ENCODE results near the gene USP34.
"Not testable (repeated sequence)": the region's sequence is repeated elsewhere in the genome, so short reads cannot be mapped to it uniquely, and the experiment has no call there.

Gene USP34

DNA sequence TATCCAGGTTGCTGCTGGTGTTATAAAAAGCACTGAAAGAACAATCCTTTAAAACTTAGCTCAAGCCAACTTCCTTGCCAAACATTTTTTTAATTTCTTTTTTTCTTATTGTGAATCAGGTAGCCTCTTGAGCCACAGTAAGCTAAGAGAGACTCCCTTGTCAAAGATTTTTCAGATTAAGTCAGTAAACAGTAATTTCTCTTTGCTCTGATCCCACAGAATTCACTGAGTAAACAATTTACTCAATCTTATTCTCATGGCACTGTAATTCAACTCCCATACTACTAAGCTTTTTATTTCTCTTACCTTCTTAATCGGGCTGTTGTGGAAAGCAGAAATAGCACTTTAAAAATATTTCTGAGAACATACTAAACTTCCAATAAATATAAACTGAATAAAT is 226.2 kb downstream of the USP34 start:
- DNase-seq: no peak

DNA sequence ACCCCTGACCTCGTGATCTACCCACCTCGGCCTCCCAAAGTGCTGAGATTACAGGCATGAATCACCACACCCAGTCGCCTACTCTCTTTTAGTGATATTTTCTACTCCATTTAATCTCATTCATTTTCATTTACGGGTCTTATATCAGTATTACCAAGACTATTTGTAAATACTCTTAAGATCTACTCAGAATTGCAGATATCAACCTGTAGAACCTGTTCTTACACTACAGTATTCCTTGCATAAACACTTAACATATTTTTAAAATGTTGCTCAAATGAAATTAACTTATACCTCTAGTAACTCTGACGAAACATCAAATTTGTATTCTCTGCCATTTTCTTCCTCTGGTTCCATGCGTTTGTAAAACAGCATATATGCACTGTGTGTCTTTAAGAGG is 229.6 kb downstream of the USP34 start:
- DNase-seq: no peak

DNA sequence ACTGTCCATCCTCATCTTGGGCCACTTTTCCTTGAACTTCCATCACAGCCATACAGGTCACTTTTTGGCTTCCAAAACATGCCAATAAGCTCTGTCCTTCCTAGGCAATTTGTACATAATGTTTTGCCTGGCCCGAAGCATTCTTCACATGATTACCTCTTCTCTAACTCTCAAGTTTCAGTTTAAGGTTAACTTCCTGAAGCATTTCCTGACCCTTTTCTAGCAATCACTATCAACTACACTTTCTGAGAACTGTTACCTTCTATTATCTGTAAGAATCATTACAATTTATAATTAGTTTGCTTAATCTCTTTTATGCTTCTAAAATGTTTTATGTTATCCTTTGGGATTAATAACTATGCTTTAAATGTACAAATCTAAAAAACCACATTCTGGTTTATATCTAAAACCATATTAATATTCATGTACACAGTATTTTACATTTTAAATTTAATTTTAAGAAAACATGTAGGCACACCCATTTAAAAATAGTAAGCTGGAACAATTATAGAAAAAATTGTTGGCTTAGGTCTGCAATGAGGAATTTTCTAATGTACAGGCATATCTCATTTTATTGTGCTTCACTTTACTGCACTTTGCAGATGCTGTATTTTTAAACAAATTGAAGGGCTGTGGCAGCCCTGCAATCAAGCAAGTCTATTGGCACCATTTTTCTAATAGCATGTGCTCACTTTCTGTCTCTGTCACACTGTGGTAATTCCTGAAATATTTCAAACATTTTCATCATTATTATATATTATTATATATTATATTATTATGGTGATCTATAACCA is 232.5 kb downstream of the USP34 start:
- no peak for DNase-seq

DNA sequence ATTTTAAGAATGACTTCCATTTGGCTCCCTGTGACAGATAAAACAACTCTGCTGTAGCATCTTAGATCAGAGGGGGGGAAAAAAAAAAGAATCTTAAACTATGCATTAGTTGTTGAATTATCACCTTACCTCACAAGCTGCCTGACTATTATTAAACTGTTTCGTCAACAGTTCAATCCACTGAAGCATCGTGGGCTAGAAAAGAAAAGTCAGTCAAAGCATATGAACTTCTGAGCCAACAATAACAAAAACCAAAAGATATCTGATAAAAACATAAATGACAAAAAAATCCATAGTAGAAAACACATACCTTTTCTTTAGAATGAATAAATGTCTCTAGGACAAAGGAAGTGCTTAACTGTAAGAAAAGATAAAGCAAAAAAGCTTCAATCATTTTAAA is 235.2 kb downstream of the USP34 start:
- DNase-seq: no peak

DNA sequence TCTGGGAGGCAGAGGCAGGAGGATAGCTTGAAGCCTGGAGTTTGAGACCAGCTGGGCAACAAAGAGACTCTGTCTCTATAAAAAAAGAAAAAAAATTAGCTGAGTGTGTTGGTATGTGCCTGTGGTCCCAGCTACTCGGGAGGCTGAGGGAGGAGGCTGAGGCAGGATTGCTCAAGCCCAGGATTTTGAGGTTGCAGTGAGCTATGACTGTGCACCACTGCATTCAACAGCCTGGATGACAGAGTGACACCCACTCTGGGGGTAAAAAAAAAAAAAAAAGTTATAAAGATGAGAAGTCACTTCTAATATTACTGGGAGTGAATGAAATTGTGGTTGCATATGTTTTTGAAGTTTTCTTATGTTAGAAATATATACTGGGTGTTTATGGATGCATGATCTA is 237.3 kb downstream of the USP34 start:
- no peak for DNase-seq

DNA sequence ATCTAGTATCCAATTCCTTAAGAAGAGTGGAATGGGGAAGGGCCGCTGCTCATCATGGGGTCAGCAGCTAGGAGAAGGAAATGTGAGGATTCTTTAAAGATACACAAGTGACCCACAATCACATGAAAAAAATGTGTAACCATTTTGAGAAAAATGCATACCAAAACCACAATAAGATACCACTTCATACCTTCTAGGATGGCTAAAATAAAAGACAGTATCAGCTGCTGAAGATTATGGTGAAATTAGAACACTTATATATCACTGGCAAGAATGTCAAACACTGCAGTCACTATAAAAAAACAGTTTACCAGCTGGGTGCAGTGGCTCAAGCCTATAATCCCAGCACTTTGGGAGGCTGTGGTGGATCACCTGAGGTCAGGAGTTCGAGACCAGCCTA is 241.0 kb downstream of the USP34 start:
- DNase-seq: no peak

DNA sequence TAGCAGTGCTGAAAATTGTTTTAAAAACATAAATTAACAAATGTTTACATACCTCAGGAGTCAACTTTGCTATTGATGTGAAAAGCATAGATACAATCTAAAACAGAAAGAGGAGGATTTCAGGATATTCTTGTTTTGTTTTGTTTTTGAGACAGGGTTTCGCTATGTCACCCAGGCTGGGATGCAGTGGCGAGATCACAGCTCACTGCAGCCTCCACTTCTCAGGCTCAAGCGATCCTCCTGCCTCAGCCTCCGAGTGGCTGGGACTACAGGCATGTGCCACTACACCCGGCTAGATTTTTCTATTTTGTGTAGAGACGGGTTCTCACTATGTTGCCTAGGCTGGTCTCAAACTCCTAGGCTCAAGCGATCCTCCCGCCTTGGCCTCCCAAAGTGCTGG is 248.3 kb downstream of the USP34 start:
- DNase-seq: no peak

DNA sequence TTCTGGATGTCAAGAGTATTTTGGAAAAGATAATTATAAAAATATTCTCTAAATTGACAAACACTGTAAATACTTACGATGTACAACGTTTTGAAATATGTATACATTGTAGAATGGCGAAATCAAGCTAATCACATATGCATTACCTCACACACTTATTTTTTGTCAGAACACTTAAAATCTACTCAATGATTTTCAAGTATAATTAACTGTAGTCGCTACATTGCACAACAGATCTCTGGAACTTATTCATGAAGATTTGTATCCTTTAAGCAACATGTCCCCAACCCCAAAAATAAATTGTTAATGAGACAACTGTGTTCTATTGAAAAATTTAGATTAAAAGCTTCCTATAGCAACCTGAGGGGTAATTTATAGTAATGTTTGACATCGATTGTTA is 249.1 kb downstream of the USP34 start:
- no peak for DNase-seq

DNA sequence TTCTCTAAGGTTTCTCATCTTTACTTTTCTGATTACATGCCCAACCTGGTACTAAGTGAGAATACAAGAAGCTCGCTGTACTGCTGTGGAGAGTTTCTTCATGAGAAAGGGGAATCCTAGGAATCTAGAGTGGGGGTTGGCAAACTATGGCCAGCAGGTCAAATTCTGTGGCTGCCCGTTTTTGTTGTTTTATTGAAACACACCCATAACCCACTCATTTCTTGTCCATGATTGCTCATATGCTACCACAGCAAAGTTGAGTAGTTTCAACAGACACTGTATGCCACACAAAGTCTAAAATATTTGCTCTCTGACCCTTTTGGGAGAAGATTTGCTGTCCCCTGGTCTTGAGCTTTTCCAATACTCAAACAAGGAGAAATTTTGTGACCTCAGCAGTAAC is 250.1 kb downstream of the USP34 start:
- DNase-seq: no peak

DNA sequence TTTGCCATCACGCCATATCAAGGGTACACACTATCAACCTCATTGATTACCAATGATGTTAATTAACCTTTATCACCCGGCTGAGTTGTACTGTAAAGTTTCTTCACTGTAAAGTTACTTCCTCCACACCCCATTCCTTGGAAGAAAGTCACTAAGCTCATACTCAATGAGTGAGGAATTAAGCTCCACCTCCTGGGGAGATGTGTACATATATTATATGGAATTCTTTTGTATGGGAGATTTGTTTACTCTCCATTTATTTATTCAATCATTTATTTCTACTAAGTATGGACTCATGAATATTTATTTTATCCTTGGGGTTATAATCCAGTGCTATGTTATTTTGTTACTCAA is 252.1 kb downstream of the USP34 start:
- no peak for DNase-seq

DNA sequence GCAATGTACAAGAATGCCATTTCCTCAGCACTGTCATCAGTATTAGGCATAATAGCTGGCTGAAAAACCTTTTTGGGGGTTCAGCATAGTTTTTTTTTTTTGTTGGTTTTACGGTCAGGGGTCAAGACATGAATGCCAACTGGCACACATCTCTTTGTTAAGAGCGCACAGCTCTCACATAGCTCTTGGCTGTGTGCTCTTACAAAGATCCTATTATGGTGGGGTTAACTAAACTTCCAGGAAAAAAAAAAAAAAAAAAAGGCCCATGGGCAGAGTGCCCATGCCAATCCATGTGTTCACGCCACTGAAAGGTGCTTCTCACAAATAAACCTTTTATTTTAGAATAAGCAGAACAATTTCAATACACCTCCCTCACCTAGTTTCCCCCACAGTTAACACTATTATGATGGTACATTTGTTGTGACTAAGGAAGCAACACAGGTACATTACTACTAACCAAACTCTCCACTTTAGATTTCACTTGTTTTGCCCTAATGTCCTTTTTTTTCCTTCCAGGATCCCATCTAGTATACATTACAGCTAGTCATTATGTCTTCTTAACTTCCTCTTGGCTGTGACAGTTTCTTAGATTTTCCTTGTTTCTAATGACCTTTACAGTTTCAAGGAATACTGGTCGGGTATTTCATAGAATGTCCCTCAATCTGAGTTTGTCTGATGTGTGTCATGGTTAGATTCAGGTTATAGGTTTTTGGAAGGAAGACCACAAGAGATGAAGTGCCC is 252.6 kb downstream of the USP34 start:
- DNase-seq: no peak

DNA sequence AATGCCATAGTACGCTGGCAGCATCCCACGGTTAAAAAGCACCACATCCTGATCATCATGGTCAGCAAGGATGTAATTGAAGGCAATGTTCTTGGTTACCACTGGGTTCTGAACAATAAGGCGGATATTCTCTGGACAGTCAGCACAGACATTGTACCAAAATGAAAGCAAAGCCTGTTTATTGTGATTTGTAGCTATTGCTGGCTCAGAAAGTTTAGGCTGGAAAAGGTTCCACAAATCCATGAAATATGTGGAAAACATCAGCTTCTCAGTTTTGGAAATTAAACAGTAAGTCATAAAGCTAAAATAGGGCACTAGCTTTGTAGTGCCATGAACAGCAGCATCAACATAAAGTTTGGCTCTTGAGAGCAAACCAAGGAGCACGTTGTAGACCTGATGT is 256.7 kb downstream of the USP34 start:
- DNase-seq: no peak

DNA sequence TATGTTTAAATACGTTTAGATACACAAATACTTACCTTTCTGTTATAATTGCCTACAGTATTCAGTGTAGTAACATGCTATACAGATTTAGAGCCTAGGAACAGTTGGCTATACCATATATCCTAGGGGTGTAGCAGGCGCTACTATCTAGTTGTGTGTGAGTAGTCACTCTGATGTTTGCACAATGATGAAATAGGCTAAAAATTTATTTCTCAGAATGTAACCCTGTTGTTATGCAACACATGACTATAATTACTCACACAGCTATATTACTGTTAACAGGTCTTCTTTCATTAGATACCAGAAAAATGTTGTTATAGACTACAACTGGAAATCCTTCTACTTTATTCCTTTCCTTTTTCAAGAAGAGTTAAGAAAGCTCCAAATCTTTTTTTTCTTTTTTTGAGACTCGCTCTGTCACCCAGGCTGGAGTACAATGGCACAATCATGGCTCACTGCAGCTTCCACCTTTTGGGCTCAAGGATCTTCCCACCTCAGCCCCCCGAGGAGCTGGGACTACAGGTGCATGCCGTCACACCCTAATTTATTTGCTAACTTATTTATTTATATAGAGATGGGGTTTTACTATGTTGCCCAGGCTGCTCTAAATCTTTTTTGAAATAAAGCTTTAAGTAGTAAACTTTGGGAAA is 260.4 kb downstream of the USP34 start:
- no peak for DNase-seq

DNA sequence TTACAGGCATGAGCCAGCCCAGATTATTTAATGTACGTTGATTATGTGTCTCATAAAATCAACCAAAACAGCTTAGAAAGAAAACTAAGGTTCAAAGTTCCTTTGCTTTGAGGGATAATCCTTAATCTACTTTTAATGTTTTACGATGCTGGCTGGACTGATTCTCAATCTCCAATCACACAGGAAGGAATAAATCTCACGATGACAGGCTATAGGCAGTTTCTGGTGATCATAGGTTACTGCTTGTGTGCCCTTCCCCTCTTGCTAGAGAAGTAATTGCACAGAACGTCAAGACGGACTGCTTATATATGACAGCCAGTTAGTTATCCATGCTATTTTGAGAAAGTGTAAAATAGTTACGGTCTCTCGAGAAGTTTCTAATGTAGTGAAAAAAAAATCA is 265.8 kb downstream of the USP34 start:
- no peak for DNase-seq

DNA sequence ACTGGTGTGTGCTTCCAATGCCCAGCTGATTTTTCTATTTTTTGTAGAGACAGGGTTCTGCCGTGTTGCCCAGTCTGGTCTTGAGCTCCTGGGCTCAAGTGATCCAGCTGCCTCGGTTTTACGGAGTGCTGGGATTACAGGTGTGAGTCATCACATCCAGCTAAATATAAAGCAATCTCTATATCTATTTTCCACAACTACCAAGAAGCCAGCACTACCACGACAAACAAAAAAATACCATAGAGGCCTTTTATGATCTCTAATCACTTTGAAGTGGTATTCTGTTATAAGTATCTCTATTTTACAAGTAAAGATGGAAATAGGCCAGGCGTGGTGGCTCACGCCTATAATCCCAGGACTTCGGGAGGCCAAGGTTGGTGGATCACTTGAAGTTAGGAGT is 274.2 kb downstream of the USP34 start:
- DNase-seq: no peak

DNA sequence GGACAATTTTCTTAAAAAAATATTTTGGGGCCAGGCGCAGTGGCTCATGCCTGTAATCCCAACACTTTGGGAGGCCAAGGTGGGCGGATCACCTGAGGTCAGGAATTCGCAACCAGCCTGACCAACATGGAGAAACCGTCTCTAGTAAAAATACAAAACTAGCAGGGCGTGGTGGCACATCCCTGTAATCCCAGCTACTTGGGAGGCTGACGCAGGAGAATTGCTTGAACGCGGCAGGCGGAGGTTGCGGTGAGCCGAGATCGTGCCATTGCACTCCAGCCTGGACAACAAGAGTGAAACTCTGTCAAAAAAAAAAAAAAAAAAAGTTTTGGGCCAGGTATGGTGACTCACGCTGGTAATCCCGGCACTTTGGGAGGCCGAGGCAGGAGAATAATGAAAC is 276.2 kb downstream of the USP34 start:
- not testable (repeated sequence) for DNase-seq

DNA sequence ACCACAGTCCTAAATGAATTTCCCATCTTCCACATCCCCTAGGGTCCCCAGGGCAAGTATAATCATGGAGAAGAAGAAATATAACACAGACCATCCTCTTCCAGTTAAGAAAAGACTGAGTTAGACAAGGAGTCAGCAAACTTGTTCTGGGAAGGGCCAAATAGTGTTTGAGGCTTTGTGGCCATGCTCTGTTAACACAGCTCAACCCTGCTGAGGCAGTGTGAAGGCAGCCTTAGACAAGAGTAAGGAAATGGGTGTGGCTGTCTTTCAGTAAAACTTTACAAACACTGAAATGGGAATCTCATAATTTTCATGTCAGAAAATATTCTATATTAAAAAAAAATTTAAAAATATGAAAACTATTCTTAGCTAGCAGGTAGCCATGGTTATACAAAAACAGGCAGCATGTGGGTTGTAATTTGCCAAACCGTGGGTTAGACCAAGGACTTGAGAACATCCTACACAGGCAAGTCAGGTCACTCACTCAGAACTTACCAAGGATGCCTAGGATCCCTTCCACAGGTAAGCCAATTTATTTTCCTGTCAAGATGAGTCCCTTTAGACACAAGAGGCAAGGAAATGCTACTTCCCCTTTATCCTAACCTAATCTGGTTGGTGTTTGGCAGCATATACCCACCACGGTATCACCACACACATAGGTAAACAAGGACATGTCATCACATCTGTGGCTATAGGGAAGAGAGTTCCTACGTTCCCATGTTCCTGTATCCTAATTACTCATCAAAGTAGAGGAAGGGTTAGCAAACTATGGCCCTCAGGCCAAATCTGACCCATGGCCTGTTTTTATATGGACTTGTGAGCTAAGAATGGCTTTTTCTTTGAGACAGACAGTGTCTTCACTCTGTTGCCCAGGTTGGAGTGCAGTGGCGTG is 277.0 kb downstream of the USP34 start:
- no peak for DNase-seq

DNA sequence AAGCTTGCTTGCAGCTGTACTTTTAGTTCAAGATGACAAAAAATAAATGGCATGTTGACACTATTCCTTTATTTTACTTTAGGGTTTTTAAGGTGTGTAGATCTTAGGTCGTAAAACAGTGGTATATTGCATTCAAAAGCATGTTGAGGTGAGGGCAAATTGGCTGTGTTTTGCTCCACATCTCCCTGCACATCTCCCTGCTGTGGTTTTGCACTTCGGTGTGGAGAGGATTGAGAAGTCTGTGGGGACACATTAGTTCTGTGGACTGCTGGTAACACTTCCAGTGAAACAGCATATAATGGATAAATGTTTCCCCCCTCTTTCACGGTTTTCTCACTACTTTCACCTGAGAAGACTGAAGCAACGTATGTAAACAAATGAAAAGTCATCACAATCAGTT is 283.8 kb downstream of the USP34 start:
- DNase-seq: no peak

DNA sequence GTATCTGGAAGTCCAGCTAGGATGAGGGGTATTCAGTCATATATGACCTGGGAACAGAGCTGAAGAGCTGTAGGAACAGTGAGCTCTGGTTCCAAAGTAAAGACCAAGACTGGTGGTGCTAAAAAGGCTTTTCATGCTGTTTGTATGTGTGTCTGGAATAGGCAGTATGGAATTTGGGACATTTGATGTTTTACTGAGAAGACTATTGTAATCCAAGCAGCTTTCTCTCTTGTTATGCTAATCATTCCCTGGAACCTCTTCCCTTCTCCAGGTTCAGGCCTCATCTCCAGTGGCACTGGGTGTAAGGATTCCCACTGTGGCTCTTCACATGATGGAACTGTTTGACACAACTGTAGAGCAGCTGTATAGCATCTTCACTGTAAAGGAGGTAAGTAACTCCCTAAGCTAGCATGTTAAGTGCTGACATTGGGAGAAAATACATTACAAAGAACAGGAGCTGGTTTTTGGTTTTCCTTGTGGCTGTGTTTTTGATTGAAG is 285.6 kb downstream of the USP34 start:
- DNase-seq: no peak

DNA sequence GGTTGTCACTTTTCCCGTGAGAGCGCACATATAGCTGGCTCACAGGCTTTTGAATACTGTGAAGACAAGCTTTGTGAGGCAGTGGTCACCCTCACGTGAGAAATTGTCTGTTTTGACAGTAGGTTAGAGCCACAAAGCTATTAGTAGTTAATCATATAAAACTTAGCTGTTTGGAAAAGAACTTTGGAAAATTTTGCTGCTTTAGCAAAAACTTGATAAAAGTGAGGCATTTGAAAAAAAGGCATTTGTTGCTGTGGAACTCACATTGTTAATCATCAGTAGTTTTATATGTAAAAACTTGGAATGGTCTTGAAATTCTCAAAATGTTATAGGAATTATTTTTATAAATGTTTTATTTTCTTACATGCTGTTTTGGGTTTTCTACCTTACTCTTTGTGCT is 286.6 kb downstream of the USP34 start:
- DNase-seq: no peak

DNA sequence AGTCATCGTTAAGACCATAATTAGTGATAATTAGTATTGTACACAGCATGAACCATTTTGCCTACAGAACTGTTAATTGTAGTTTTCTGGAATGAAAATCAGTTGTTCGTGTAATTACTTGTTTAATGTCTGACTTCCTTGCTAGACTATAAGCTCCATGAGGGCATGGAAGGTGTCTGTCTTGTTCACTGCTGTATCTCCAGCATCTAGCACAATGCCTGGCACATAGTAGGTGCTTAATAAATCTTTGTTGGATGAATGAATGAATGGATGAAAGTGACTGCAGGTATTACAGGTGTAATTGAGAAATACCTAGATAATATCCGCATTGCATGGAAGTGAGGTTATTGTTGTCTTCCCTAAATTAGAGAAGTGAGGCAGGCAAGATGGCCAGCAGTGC is 287.1 kb downstream of the USP34 start:
- no peak for DNase-seq

DNA sequence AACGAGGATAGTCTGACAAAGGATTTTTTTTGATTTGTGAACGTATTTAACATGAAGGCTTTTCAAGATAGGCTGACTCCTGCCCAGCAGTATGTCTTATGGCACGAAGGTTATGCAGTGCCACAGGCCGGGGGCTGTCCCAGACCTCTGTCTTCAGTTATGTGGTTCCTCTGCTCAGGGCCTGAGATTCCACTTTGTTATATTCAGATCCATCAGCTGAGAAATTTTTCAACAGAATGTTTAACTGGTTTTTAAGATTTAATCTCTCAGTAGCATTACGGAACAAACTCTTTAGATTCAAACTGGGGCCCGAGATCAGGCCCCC is 288.9 kb downstream of the USP34 start:
- no peak for DNase-seq

DNA sequence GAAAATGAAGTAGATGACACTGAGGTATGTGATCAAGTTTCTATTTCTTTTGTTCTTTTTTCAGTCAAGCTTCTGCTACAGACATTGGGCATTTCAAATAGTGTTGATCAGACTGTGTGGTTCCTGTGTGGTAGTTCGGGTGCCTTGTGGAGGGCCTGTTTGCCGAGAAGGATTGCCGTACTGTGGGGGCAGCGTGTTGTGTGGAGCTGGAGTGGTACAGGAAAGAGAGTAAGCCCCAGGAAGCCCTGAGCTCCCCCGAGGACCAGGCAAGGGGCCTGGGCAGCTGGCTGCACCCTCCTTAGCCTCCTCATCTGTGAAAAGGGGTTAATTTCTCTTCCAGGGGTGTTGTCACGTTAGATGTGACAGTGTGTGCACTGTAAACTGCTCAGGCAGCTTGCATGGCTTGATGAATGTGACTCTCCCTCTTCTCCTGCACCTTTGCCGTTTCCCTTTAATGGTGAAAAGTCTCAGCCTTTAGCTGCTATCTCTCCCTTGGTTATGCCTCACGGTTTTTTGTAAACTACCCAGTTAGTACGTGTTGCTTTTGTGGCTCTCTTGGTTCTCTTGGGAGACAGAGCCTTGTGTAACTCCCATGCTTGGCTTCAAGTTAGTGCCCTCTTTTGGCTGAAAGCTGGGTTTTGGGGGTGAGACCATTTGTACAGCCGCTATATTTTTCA is 289.4 kb downstream of the USP34 start:
- no peak for DNase-seq
